PC-3 (cell line): ENCODE measurements around the gene EXOC4. TPM values are rescaled to one million over a fixed set of nuclear protein-coding genes. Genes with fewer than 3 reads are reported as not detected.

Experiments used
- ATAC-seq: fragments of 200-7000 bp; cut with Tn5 transposase; 2 replicates; pipeline ENCODE4 v1.9.1; 2020; ENCODE audit warnings: mild to moderate bottlenecking, moderate library complexity
- BruUV-seq: library from RNA; stranded (reverse); fragments of 400-500 nt; replicated peaks from 2 replicates; lab custom pipeline; 2021; lab: Mats Ljungman, UMichigan
- CTCF ChIA-PET: fragments of 300-600 bp; sonication (Branson Sonifier 250); formaldehyde crosslinking; loops from one replicate; lab custom pipeline; 2022; ENCODE audit warnings: antibody characterized with exemption; lab: Charles Lee
- POLR2A ChIA-PET: fragments of 300-600 bp; sonication (Branson Sonifier 250); formaldehyde crosslinking; loops from one replicate; lab custom pipeline; 2022; ENCODE audit warnings: antibody characterized with exemption; ENCODE audit not compliant: unreplicated experiment; lab: Charles Lee
- DNase-seq: peaks from one replicate; pipeline ENCODE4 v3.0.0-alpha.2; 2015
- H2AFZ ChIP-seq: fragments of 300-600 bp; sonication (generic); 2 replicates; pipeline ENCODE4 v1.6.0; 2016; ENCODE audit warnings: antibody characterized with exemption, low read length
- H3F3A ChIP-seq: fragments of 300-600 bp; sonication (generic); one replicate; pipeline ENCODE4 v1.6.0; 2017; ENCODE audit warnings: antibody characterized with exemption, low read length, control low read depth, mild to moderate bottlenecking; ENCODE audit not compliant: unreplicated experiment
- H3K27ac ChIP-seq: fragments of 300-600 bp; sonication (generic); 2 replicates; pipeline ENCODE4 v1.5.1; 2016; ENCODE audit warnings: mild to moderate bottlenecking, low read length
- H3K27me3 ChIP-seq: fragments of 300-600 bp; sonication (generic); 2 replicates; pipeline ENCODE4 v1.6.1; 2016; ENCODE audit warnings: low read length, mixed read lengths
- H3K36me3 ChIP-seq: fragments of 300-600 bp; sonication (generic); 2 replicates; pipeline ENCODE4 v1.6.1; 2016; ENCODE audit warnings: low read depth, mixed run types, low read length, mixed read lengths
- H3K4me1 ChIP-seq: fragments of 300-600 bp; sonication (generic); 2 replicates; pipeline ENCODE4 v1.5.1; 2016; ENCODE audit warnings: low read length; ENCODE audit not compliant: insufficient read depth
- H3K4me2 ChIP-seq: fragments of 300-600 bp; sonication (generic); 2 replicates; pipeline ENCODE4 v1.6.0; 2016; ENCODE audit warnings: low read length
- H3K4me3 ChIP-seq: fragments of 300-600 bp; sonication (generic); 2 replicates; pipeline ENCODE4 v1.5.1; 2016; ENCODE audit warnings: mild to moderate bottlenecking, low read length, mixed read lengths
- H3K79me2 ChIP-seq: fragments of 300-600 bp; sonication (generic); 2 replicates; pipeline ENCODE4 v1.6.1; 2017; ENCODE audit warnings: low read length, mixed read lengths
- H3K9ac ChIP-seq: fragments of 300-600 bp; sonication (generic); 2 replicates; pipeline ENCODE4 v1.6.0; 2016; ENCODE audit warnings: mild to moderate bottlenecking, low read length
- H3K9me2 ChIP-seq: fragments of 300-600 bp; sonication (generic); replicated peaks from 2 replicates; pipeline ENCODE4 v1.6.1; 2016; ENCODE audit warnings: mixed run types, low read length, mixed read lengths
- H3K9me3 ChIP-seq: fragments of 300-600 bp; sonication (generic); 2 replicates; pipeline ENCODE4 v1.6.1; 2016; ENCODE audit warnings: low read length, mixed read lengths
- H4K20me1 ChIP-seq: fragments of 300-600 bp; sonication (generic); 2 replicates; pipeline ENCODE4 v1.6.1; 2016; ENCODE audit warnings: low read length, mixed read lengths
- EZH2 ChIP-seq: fragments of 300-600 bp; sonication (generic); IDR thresholded peaks from one replicate; pipeline ENCODE4 v1.6.1; 2017; ENCODE audit warnings: antibody characterized with exemption, mild to moderate bottlenecking, low read length; ENCODE audit not compliant: unreplicated experiment
- EZH2phosphoT487 ChIP-seq: fragments of 300-600 bp; sonication (generic); IDR thresholded peaks from 2 replicates; pipeline ENCODE4 v1.6.1; 2018; ENCODE audit warnings: mild to moderate bottlenecking, antibody characterized with exemption, low read length, borderline replicate concordance
- intact Hi-C: fragments of 100-400 bp; cut with micrococcal nuclease; formaldehyde crosslinking; loops from 2 replicates; pipeline ENCODE4 v1.9.0; 2023
- total RNA-seq: library from RNA; depleted of rRNA; stranded (reverse); fragments of >200 nt; gene quantifications from 2 replicates; pipeline ENCODE4 v1.2.3, GENCODE V29; 2014
- TF ChIP-seq, protein P1 (sequence below): fragments of 300-600 bp; sonication (generic); conservative IDR thresholded peaks from 2 replicates; pipeline ENCODE4 v1.5.1; 2017; ENCODE audit warnings: antibody characterized with exemption, low read depth, mild to moderate bottlenecking, low read length

The EXOC4 gene
- total RNA-seq, 1 experiment from 2014 or later: 43.5 TPM

DNA sequence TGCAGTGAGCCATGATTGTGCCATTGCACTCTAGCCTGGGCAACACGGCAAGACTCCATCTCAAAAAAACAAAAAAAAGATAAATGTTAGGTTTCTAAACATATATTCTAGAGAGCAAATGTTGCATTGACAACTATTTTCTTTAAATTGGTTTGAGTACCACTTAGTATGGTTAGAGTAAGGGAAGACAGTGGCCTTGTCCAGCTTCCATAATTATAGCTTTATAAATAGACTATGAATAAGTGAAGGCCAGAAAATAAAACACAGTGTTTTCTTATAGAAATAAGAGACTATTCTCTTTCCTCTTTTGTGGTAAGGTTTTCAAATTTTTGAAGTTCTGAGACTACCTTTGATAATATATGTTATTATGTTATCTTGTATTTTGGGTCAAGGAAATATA, 50.5 kb downstream of the EXOC4 start:
- Histone ChIP-seq H3K9me2 (no peaks in the 10 kb centered on the region), H3K9ac (no peak overlapping the region), H3K27me3 (no peaks in the 10 kb centered on the region), H3K9me3 (no peaks in the 10 kb centered on the region), H4K20me1 (no peaks in the 10 kb centered on the region), H3K79me2 (no peaks in the 10 kb centered on the region), H3K4me1 (no peaks in the 10 kb centered on the region), H3K36me3 (no peaks in the 10 kb centered on the region; the same call in 1 of the 2 replicates), H3F3A (no peaks in the 10 kb centered on the region), H3K27ac (no peak overlapping the region), H3K4me2 (no peak overlapping the region), H2AFZ (no peak overlapping the region), H3K4me3 (no peak overlapping the region)
- no peak for DNase-seq
- CTCF ChIA-PET: no interaction called here
- intact Hi-C loops: no loop called here
- no TSS peak for BruUV-seq
- TF ChIP-seq, protein P1, sequence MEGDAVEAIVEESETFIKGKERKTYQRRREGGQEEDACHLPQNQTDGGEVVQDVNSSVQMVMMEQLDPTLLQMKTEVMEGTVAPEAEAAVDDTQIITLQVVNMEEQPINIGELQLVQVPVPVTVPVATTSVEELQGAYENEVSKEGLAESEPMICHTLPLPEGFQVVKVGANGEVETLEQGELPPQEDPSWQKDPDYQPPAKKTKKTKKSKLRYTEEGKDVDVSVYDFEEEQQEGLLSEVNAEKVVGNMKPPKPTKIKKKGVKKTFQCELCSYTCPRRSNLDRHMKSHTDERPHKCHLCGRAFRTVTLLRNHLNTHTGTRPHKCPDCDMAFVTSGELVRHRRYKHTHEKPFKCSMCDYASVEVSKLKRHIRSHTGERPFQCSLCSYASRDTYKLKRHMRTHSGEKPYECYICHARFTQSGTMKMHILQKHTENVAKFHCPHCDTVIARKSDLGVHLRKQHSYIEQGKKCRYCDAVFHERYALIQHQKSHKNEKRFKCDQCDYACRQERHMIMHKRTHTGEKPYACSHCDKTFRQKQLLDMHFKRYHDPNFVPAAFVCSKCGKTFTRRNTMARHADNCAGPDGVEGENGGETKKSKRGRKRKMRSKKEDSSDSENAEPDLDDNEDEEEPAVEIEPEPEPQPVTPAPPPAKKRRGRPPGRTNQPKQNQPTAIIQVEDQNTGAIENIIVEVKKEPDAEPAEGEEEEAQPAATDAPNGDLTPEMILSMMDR: no peak
- no peak for TF ChIP-seq EZH2
- TF ChIP-seq EZH2phosphoT487: no peak
- ATAC-seq: no peak
- POLR2A ChIA-PET: no interaction called here

DNA sequence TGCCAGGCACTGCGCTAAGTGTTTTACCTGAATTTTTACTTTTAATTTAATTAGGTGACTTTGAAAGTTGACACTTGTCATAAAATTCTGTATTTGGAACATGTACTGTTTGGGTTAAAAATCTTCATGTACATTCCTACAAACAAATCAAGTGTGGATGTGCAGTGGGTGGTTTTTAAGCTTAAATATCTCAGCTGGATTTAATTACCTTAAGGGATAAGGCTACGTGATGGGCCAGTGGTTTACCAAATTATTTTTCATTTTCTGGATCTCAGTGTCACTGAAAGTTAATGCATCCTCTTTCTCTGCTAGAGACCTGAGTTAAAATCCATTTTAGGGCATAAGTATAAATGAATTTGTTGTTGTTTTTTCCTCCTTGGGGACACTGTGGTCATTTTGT, 51.1 kb downstream of the EXOC4 start:
- ATAC-seq (no peak), DNase-seq (no peak)
- no peaks in the 10 kb centered on the region; the same call in 1 of the 2 replicates for H3K36me3 ChIP-seq
- H4K20me1 ChIP-seq: no peaks in the 10 kb centered on the region
- no peak overlapping the region for H3K4me2 ChIP-seq
- intact Hi-C loops: no loop called here
- H3K27ac ChIP-seq: no peak overlapping the region
- no peaks in the 10 kb centered on the region for H3K9me2 ChIP-seq
- H3K79me2 ChIP-seq: no peaks in the 10 kb centered on the region
- H3K9ac ChIP-seq: no peak overlapping the region
- ChIA-PET POLR2A (no interaction called here), CTCF (no interaction called here)
- H3K9me3 ChIP-seq: no peaks in the 10 kb centered on the region
- BruUV-seq: no TSS peak
- no peaks in the 10 kb centered on the region for H3K27me3 ChIP-seq
- TF ChIP-seq EZH2: no peak
- TF ChIP-seq EZH2phosphoT487: no peak
- TF ChIP-seq, protein P1: no peak
- no peak overlapping the region for H3K4me3 ChIP-seq
- no peaks in the 10 kb centered on the region for H3F3A ChIP-seq
- no peaks in the 10 kb centered on the region for H3K4me1 ChIP-seq
- H2AFZ ChIP-seq: no peak overlapping the region

DNA sequence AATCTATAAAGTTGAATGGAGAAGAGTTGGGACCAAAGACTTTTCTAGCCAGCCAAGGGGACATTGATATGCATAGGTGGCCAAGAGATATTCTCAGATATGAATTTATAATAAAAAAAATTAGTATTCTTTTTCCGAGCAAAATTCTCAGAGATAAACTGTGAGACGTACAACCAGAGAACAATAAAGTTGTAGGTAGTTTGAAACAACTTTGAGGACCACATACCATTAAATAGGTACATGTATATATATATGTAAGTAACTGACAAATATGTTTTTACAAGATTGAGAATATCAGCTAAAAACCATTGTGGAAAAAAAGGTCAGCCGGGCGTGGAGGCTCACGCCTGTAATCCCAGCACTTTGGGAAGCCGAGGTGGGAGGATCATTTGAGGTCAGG, 56.5 kb downstream of the EXOC4 start:
- no peaks in the 10 kb centered on the region for H3F3A ChIP-seq
- intact Hi-C loops: no loop called here
- H3K4me1 ChIP-seq: no peaks in the 10 kb centered on the region
- no peak overlapping the region for H3K9ac ChIP-seq
- H3K36me3 ChIP-seq: no peaks in the 10 kb centered on the region; the same call in 1 of the 2 replicates
- ATAC-seq: no peak
- H3K4me3 ChIP-seq: no peak overlapping the region
- no peaks in the 10 kb centered on the region for H3K9me3 ChIP-seq
- H3K27me3 ChIP-seq: no peaks in the 10 kb centered on the region
- H3K79me2 ChIP-seq: no peaks in the 10 kb centered on the region
- H4K20me1 ChIP-seq: no peaks in the 10 kb centered on the region
- H3K27ac ChIP-seq: no peak overlapping the region
- ChIA-PET CTCF (no interaction called here), POLR2A (no interaction called here)
- DNase-seq: no peak
- no TSS peak for BruUV-seq
- H2AFZ ChIP-seq: no peak overlapping the region
- TF ChIP-seq, protein P1: no peak
- TF ChIP-seq EZH2 (no peak), EZH2phosphoT487 (no peak)
- no peaks in the 10 kb centered on the region for H3K9me2 ChIP-seq
- H3K4me2 ChIP-seq: no peak overlapping the region
